DOHH2 (cell line): ENCODE measurements around the gene DSCAM.

Experiments
- CTCF ChIP-seq: fragments of 200-600 bp; sonication (generic); IDR thresholded peaks from one replicate; pipeline ENCODE4 v1.5.1; 2014; ENCODE audit warnings: antibody characterized with exemption, mild to moderate bottlenecking, low read depth, low read length; ENCODE audit not compliant: poor library complexity, severe bottlenecking
- EZH2phosphoT487 ChIP-seq: fragments of 200-600 bp; sonication (generic); IDR thresholded peaks from 2 replicates; pipeline ENCODE4 v1.6.1; 2017; ENCODE audit warnings: borderline replicate concordance, mild to moderate bottlenecking, antibody characterized with exemption, low read length, moderate library complexity, mixed read lengths

GRCh38 chr21:40276001-40276400 lies 571.0 kb downstream of the DSCAM start:
- TF ChIP-seq CTCF (no peak), EZH2phosphoT487 (no peak)
